Jurkat, Clone E6-1 (cell line): Measurements from ENCODE around the gene MBD3L4.

Experiments
- DNase-seq: peaks from one replicate; pipeline ENCODE4 v3.0.0-alpha.2; 2011; ENCODE audit warnings: low read depth, low spot score
- H3K4me3 ChIP-seq: 2 replicates; pipeline ENCODE4 v1.5.1; 2011; ENCODE audit warnings: mild to moderate bottlenecking, low read length, control low read depth, moderate library complexity

Gene MBD3L4

DNA sequence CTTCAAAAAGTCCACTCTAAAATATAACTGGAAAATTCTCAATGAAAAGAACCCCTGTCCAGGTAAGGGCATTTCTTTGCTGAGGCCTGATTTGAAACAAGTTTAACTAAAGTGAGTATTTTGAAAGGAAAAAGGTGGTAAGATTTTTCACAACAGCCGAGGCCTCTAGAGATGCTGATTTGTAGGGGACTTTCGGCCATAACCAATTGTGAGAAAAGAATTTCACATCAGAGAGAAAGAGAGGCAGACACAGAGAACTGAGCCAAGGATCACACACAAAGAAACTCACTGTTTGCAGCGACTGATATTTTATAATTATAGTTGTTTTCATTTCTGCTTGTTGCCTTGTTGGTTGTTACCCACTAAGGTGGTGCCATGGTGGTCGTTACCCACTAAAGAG is 43.2 kb downstream of the MBD3L4 start:
- no peak for DNase-seq
- H3K4me3 ChIP-seq = no peak overlapping the region

DNA sequence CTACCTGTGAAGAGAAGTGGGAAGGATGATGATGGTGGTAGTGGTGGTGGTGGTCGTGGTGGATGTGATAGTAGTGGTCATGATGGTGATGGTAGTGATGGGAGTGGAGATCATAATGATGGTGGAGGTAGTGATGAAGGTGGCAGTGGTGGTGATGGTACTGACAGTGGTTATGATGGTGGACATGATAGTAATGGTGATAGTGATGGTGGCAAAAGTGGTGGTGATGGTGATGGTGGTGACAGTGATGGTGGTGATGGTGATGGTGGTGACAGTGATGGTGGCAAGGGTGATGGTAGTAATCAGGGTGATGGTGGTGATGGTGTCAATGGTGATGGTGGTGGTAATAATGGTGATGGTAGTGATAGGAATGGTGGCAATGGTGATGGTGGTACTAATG is 44.9 kb downstream of the MBD3L4 start:
- DNase-seq = no peak
- H3K4me3 ChIP-seq = no peak overlapping the region

DNA sequence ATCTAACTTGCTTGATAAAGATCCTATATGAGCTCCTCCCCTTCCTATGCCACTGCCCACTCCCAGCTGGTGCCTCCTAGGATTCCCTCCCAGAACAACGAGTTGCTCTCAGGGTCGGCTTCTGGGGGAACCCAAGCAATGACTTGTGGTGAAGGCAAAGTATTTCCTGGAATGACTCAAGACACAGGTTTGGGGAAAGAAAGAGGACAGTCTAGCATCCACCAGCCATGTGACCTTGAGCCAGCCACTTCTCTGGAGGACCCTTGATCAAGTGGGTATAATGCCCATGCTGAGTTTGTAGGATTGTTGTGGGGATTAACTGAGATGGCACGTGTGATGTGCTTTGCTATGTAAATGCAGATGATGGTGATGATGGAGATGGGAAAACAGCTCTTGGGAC is 51.7 kb downstream of the MBD3L4 start:
- H3K4me3 ChIP-seq = no peak overlapping the region
- DNase-seq = no peak

DNA sequence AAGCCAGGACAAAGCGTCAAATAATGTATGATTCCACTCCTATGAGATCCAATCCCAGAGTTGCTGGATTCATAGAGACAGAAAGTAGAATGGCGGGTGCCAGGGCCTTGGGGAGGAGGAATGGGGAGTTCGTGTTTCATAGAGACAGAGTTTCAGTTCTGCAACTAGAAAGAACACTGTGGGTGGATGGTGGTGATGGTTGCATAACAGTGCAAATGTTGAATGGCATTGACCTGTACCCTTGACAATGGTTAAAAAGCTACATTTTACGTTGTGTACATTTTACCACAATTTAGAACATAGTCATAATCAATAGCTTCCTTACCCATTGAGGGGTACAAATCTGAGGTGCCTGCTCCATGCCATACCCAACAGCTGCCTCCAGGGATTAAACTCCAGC is 52.1 kb downstream of the MBD3L4 start:
- DNase-seq = no peak
- H3K4me3 ChIP-seq = no peak overlapping the region
